SU-DHL-6 (cell line): ENCODE data around the gene SLC38A10.

Experiments used
- H2AFZ ChIP-seq: fragments of 200-600 bp; sonication (generic); 2 replicates; pipeline ENCODE4 v1.6.1; 2014; ENCODE audit warnings: low read depth, mild to moderate bottlenecking, moderate library complexity, mixed read lengths, antibody characterized with exemption, low read length; ENCODE audit not compliant: severe bottlenecking
- H3F3A ChIP-seq: fragments of 200-600 bp; shearing (Covaris generic); 2 replicates; pipeline ENCODE4 v1.6.0; 2016; ENCODE audit warnings: antibody characterized with exemption, mild to moderate bottlenecking; ENCODE audit not compliant: insufficient read depth
- H3K27ac ChIP-seq: fragments of 200-600 bp; sonication (generic); 2 replicates; pipeline ENCODE4 v1.5.1; 2016; ENCODE audit warnings: low read depth, mild to moderate bottlenecking, low read length, moderate library complexity, mixed read lengths
- H3K27me3 ChIP-seq: fragments of 200-600 bp; sonication (generic), shearing (Covaris generic); 2 replicates; pipeline ENCODE4 v1.6.0; 2014; ENCODE audit warnings: mild to moderate bottlenecking, low read length
- H3K36me3 ChIP-seq: fragments of 200-600 bp; sonication (generic); 2 replicates; pipeline ENCODE4 v1.6.1; 2014; ENCODE audit warnings: mild to moderate bottlenecking, low read length, mixed read lengths
- H3K4me2 ChIP-seq: fragments of 300-600, 200-600 bp; shearing (Covaris generic), sonication (generic); 2 replicates; pipeline ENCODE4 v1.6.0; 2014; ENCODE audit warnings: low read length, low read depth, mild to moderate bottlenecking; ENCODE audit not compliant: poor library complexity, severe bottlenecking
- H3K4me3 ChIP-seq: fragments of 200-600 bp; sonication (generic); 2 replicates; pipeline ENCODE4 v1.5.1; 2014; ENCODE audit warnings: antibody characterized with exemption, low read length, mild to moderate bottlenecking, mixed read lengths; ENCODE audit not compliant: insufficient read depth, poor library complexity, severe bottlenecking
- H3K79me2 ChIP-seq: fragments of 200-600 bp; sonication (generic); 2 replicates; pipeline ENCODE4 v1.6.1; 2014; ENCODE audit warnings: mild to moderate bottlenecking, low read length, moderate library complexity; ENCODE audit not compliant: insufficient read depth
- H3K9ac ChIP-seq: fragments of 200-600 bp; sonication (generic); 2 replicates; pipeline ENCODE4 v1.7.0; 2014; ENCODE audit warnings: mild to moderate bottlenecking, low read length
- H3K9me2 ChIP-seq: fragments of 200-600 bp; sonication (generic); replicated peaks from 2 replicates; pipeline ENCODE4 v1.6.1; 2014; ENCODE audit warnings: low read length; ENCODE audit not compliant: insufficient read depth
- H3K9me3 ChIP-seq: fragments of 200-600 bp; sonication (generic); 2 replicates; pipeline ENCODE4 v1.6.1; 2014; ENCODE audit warnings: low read length, mixed read lengths; ENCODE audit not compliant: insufficient read depth
- H4K20me1 ChIP-seq: fragments of 200-600 bp; sonication (generic); 2 replicates; pipeline ENCODE4 v1.6.1; 2014; ENCODE audit warnings: low read depth, mild to moderate bottlenecking, antibody characterized with exemption, low read length, moderate library complexity, mixed read lengths
- EZH2phosphoT487 ChIP-seq: fragments of 200-600 bp; sonication (generic), shearing (Covaris generic); conservative IDR thresholded peaks from 2 replicates; pipeline ENCODE4 v1.6.1; 2018; ENCODE audit warnings: mild to moderate bottlenecking, antibody characterized with exemption, low read length, moderate library complexity, mixed read lengths
- TF ChIP-seq, protein P1 (sequence below): fragments of 200-600 bp; sonication (generic); IDR thresholded peaks from one replicate; pipeline ENCODE4 v1.5.1; 2017; ENCODE audit warnings: antibody characterized with exemption, mild to moderate bottlenecking, low read length, moderate library complexity; ENCODE audit not compliant: insufficient read depth, poor library complexity, severe bottlenecking

Gene SLC38A10

DNA sequence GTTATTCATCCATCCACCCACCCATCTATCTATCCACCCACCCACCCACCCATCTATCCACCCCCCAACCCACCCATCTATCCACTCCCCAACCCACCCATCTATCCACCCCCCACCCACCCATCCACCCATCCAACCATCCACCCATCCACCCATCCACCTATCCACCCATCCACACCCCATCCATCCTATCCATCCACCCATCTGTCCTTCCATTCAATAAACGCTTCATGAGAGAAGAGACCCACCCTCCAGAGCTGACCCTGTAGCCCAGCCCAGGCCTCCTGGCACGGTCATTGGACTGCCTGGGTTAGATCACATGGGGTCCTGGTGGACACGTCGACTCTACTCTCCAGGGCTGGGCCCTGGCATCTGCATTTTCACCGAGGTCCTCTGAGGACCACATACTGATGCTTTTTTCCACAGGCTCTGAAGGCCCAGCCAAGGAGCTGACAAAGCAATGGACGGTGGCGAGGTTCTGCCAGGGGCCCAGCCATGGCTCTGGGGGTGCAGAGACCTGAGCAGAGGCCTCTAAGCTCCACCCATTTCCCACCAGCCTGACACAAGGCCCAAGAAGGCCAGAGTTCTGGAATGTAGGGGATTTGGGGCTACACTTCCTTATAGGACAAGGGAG is 41.3 kb upstream of the SLC38A10 start:
- H3K4me2 ChIP-seq: no peak overlapping the region

DNA sequence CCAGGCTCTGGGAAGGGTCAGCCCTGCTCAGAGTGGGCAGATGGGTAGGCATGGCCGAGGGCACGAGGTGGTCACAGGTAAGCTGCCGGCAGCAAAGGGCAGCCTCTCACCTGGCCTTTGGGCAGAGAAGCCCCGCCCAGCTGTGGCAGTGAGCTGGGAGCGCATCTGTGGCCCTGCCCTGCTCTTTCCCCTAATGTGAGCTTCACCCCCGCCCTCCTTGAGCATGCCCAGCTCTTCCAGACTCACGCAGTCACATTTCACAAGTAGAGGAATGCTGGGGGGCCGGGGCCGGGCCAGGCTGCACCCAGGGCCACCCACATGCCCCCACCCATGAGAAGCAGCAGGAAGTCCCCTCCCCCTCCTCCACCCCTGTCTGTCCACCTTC is 40.7 kb upstream of the SLC38A10 start:
- Histone ChIP-seq H4K20me1 (no peaks in the 10 kb centered on the region), H3K27me3 (no peaks in the 10 kb centered on the region), H3K9me3 (no peaks in the 10 kb centered on the region), H3K27ac (no peak overlapping the region), H2AFZ (no peak overlapping the region), H3K9me2 (no peaks in the 10 kb centered on the region), H3K36me3 (no peaks in the 10 kb centered on the region), H3K79me2 (no peaks in the 10 kb centered on the region), H3K4me3 (no peak overlapping the region), H3F3A (no peaks in the 10 kb centered on the region), H3K9ac (no peak overlapping the region), H3K4me2 (no peak overlapping the region)
- TF ChIP-seq EZH2phosphoT487: no peak
- TF ChIP-seq, protein P1, sequence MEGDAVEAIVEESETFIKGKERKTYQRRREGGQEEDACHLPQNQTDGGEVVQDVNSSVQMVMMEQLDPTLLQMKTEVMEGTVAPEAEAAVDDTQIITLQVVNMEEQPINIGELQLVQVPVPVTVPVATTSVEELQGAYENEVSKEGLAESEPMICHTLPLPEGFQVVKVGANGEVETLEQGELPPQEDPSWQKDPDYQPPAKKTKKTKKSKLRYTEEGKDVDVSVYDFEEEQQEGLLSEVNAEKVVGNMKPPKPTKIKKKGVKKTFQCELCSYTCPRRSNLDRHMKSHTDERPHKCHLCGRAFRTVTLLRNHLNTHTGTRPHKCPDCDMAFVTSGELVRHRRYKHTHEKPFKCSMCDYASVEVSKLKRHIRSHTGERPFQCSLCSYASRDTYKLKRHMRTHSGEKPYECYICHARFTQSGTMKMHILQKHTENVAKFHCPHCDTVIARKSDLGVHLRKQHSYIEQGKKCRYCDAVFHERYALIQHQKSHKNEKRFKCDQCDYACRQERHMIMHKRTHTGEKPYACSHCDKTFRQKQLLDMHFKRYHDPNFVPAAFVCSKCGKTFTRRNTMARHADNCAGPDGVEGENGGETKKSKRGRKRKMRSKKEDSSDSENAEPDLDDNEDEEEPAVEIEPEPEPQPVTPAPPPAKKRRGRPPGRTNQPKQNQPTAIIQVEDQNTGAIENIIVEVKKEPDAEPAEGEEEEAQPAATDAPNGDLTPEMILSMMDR: no peak

More for the DNA sequence above, 41.3 kb upstream of the SLC38A10 start:
- no peak overlapping the region for H3K27ac ChIP-seq
- H3K79me2 ChIP-seq: no peaks in the 10 kb centered on the region
- H3K27me3 ChIP-seq: no peaks in the 10 kb centered on the region
- TF ChIP-seq, protein P1: no peak
- no peak for TF ChIP-seq EZH2phosphoT487
- no peaks in the 10 kb centered on the region for H3K36me3 ChIP-seq
- no peak overlapping the region for H3K9ac ChIP-seq
- no peak overlapping the region for H3K4me3 ChIP-seq
- no peaks in the 10 kb centered on the region for H3K9me3 ChIP-seq
- H2AFZ ChIP-seq: no peak overlapping the region
- no peaks in the 10 kb centered on the region for H3F3A ChIP-seq
- no peaks in the 10 kb centered on the region for H4K20me1 ChIP-seq
- no peaks in the 10 kb centered on the region for H3K9me2 ChIP-seq

DNA sequence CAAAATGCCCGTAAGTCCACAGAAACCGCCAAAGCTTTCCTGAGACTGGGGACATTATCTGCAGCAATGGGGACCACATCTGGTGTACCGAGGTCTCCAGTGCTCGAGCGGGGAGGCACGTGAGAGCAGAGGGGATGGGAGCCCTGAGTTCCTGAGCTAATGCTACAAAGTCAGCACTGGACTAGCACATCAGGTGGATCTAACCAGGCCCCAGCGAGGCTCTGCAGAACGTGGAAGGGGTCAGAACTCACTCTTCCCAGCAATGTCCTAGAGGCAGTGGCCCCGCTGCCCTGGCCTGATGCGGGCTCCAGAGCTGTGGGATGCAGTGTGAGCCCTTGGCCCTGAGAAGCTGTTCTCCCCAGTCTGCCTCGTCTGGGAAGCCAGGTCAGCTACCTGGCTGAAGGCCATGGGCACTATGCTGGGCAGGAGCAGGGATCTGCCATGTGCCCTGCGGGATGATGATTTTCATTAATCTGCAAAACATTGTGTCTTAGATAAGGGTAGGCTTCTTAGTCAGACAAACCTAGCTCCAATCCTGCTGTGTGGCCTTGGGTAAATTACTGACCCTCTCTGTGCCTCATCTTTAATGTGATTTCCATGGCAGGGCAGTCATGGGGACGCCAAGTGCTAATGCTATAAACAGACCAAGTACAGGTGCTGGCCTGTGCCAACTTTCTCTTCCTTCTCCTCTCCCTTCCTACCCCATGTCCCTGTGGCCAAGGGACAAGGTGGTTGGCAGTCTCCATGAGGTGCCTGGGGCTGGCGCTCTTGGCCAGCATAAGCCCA is 40.1 kb upstream of the SLC38A10 start:
- Histone ChIP-seq H4K20me1 (no peaks in the 10 kb centered on the region), H3F3A (no peaks in the 10 kb centered on the region), H3K4me2 (no peak overlapping the region), H3K9me2 (no peaks in the 10 kb centered on the region), H3K27ac (no peak overlapping the region), H3K9me3 (no peaks in the 10 kb centered on the region), H3K36me3 (no peaks in the 10 kb centered on the region), H3K79me2 (no peaks in the 10 kb centered on the region), H3K4me3 (no peak overlapping the region), H3K9ac (no peak overlapping the region), H3K27me3 (no peaks in the 10 kb centered on the region), H2AFZ (no peak overlapping the region)
- TF ChIP-seq, protein P1: no peak
- no peak for TF ChIP-seq EZH2phosphoT487
